ENCODE measurements around the gene DPM3. TPM values are rescaled to one million over a fixed set of nuclear protein-coding genes. Genes with fewer than 3 reads are reported as not detected.
A peak's percentile ranks its signal among the peaks of the same experiment; 100 is the strongest.

The DPM3 gene
- total RNA-seq, 1 experiment from 2014 or later, result 113 TPM

DNA sequence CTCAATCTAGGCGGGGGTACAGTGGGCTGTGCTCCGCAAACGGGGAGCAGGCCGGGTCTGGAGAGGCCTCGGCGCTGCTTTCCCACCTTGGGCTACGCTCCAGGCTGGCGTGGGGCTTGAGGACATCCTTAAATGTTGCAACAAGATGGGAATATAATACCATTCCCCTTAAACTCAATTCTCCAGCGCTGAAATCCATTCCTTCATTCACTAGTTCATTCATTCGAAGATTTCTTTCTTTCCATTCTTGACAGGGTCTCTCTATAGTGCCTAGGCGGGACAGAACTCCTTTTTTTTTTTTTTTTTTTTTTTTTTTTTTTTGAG is 261 bp upstream of the DPM3 start:
- Histone ChIP-seq H3K79me2 (ENCODE audit: insufficient read depth, low read length) (peaks cover 40% of the 10 kb centered on the region), H3K36me3 (ENCODE audit: control insufficient read depth in 1 of 2, insufficient read depth in 2 of 2, low read length in 2 of 2) (0 out of 4 replicates have a peak, but pooled peaks cover 0 to 2% of the 10 kb centered on the region in 2 experiments), H4K20me1 (ENCODE audit: insufficient read depth) (no peaks in the 10 kb centered on the region), H3K4me2 (ENCODE audit: low read length) (peak overlapping the region; percentile 86), H2AFZ (ENCODE audit: low read depth, low read length, poor library complexity, severe bottlenecking) (peak overlapping the region; percentile 90), H3K27ac (ENCODE audit: low read depth, low read length) (peak overlapping the region; percentile 86), H3K27me3 (ENCODE audit: insufficient read depth, low read length) (no peaks in the 10 kb centered on the region), H3K4me1 (ENCODE audit: control insufficient read depth in 1 of 2, insufficient read depth in 2 of 2, low read length in 2 of 2) (peaks cover 15 to 28% of the 10 kb centered on the region in 2 experiments), H3K9me3 (ENCODE audit: control insufficient read depth in 1 of 2, insufficient read depth in 1 of 2, low read depth in 1 of 2, low read length in 2 of 2) (no peaks in the 10 kb centered on the region), H3K9ac (ENCODE audit: low read length) (peak overlapping the region; percentile 94), H3K4me3 (replicated peaks in 1 of 2; ENCODE audit: low read depth in 1 of 2, low read length in 2 of 2) (peak overlapping the region; percentile 96 to 98), H3K9me2 (ENCODE audit: insufficient read depth) (no peaks in the 10 kb centered on the region)
- no peak for ATAC-seq
- BruUV-seq (replicated peaks), result no TSS peak
- no peak for TF ChIP-seq EZH2phosphoT487 (IDR thresholded peaks at IDR 0.05; ENCODE audit: borderline replicate concordance)
- TF ChIP-seq EZH2 (IDR thresholded peaks at IDR 0.05), result no peak
- TF ChIP-seq CTCF (IDR thresholded peaks at IDR 0.05 in 2 of 3, conservative IDR thresholded peaks at IDR 0.05 in 1 of 3; ENCODE audit: borderline replicate concordance in 1 of 3, insufficient read depth in 1 of 3, low read depth in 2 of 3, low read length in 2 of 3), result no peak
- no peak for TF ChIP-seq ELF1 (IDR thresholded peaks at IDR 0.05; ENCODE audit: borderline replicate concordance, low read depth)
- TF ChIP-seq JUND (IDR thresholded peaks at IDR 0.05), result no peak
- no peak for DNase-seq (ENCODE audit: low read depth, low spot score)
- POLR2A ChIA-PET, result interaction anchor here (1.1 to 1.7 kb wide), 2 partner anchors 49 to 62 kb away, joined by 3 to 4 read pairs; partner anchors contain the start of gene EFNA3
- CTCF ChIA-PET, result interaction anchor here (1.1 kb wide), 1 partner anchor 27 kb away, joined by 3 read pairs; no protein-coding TSS in a partner anchor
- intact Hi-C loops (cut with micrococcal nuclease), result no loop called here
- RAD21 ChIA-PET (ENCODE audit: low non-redundant PET in 1 of 2, low total read pairs in 2 of 2, uncharacterized antibody in 2 of 2, unreplicated experiment in 2 of 2), result interaction anchor here in 1 of 2 experiments (0.7 kb wide), 1 partner anchor 26 kb away, joined by 6 read pairs; no protein-coding TSS in a partner anchor

All from HCT116 (cell line).